CD4-positive, alpha-beta T cell treated with Interleukin-4 for 1 hour (primary cell): Measurements from ENCODE around the gene AKR1C1.
"Not testable (repeated sequence)": the region's sequence is repeated elsewhere in the genome, so short reads cannot be mapped to it uniquely, and the experiment has no call there.

ENCODE experiments used
- DNase-seq, 2 donors: peaks; one replicate each; pipeline ENCODE4 v3.0.0-alpha.2; 2020 to 2022

AKR1C1 gene

DNA sequence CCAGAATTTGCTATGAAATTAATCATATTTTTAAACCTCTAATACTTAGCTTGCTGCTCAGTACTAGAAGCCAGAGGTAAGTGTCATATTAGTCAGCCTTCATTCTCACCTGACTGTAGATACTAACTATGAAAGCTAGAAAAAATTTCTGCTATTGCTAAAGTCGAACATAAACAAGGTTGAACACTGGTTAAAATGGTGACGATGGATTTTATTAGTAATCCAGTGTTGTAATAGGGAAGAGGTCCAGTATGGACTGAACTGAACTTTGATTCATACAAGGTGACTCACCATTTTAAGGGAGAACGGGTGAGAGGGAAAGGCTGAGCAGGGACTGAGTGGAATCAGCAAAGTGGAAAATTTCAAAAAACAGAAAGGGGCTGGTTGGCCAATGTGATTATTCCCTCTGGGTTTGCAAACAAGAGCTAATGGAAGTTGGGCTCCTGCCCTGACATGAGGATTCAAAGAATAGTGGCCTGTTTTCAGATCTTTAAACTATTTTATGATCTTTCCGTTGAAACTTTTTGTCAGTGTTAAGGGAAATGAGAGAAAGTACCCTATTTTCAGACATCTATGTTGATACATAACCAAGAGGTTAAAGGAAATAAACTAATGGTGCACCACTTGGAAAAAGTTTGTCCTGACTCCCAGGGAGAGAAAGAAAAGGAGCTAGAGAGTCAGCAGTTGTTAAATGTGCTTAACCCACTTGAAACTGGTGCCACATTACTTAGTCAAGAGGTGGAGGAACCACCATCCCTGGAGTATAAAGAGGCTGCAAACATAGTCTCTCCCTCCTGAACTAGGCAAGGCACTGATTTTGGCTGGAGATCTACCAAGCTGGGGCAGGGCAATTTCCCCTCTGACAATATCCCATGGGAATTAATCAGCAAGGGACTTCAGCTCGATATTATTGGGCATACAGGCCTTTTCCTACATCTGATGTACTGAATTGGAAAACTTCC, 15.3 kb upstream of the AKR1C1 start:
- DNase-seq, result no peak

DNA sequence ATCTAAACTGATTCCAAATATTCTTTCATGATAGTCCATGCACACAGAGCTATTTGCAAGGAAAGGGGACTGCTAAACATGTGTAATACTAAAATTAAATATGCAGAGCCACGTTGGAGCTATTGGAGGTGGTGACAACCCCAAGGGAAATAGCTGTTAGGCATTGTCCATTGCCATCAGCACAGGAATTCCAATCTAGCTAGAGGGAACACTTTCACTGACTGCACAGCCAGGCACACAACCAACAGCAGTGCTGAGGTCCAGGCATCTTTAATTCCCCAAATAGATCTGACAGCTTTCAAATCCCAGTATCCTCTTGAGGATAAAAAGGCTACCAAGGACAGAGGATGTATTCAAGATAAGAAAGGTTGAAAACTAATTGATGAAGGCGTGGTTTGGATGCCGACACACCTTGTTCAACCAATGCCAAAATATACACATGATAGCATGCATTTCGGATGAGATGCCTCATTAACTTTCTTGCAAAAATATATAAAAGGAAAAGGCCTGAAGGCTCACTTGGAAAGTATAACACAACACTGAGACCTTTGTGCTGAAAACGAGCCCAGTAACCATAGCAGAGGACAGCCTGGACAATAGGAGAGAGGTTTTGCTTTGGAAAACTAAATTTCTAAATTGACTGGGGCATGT, 11.6 kb upstream of the AKR1C1 start:
- DNase-seq, result not testable (repeated sequence)

- DNase-seq, result no peak
Observed at GRCh38 chr10:4953405-4953804, 9.8 kb upstream of the AKR1C1 start.

- not testable (repeated sequence) for DNase-seq
Observed at GRCh38 chr10:4956088-4956487, 7.1 kb upstream of the AKR1C1 start.

DNA sequence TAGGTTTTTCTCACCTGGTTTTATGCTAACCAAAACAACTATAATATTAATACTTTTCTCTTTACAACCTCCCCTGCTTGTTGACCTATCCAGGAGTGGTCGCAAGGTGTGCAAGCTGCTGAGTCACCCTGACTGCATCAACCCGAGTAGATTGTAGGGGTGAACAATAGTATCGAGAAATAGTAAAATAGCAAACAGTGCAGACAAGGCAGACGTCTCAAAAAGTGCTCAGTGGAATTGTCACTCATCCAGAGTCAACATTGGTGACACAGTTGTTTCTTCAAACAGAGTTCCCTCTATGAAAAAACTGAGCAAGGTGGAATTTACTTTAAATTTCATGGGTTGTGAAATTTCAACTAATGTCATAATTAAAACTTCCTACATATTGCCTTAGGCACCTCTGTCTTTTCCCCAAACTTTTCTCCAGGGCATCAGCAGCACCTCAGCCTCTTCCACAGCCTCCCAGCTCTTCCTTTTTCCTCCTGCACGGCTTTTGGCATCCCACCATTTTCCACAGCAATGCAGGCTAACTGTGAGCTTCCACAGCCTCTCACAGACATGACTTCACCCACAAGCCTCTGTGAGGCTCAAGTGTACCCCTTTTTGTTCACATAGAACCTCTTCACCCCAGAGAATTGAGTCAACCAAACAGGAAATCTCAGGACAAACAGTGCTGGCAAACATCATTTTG, 6.1 kb upstream of the AKR1C1 start:
- not testable (repeated sequence) for DNase-seq

GRCh38 chr10:4961558-4961957, 1.7 kb upstream of the AKR1C1 start:
- DNase-seq, result not testable (repeated sequence)

- DNase-seq, result not testable (repeated sequence)
Observed at GRCh38 chr10:4962308-4962707, 907 bp upstream of the AKR1C1 start.

DNA sequence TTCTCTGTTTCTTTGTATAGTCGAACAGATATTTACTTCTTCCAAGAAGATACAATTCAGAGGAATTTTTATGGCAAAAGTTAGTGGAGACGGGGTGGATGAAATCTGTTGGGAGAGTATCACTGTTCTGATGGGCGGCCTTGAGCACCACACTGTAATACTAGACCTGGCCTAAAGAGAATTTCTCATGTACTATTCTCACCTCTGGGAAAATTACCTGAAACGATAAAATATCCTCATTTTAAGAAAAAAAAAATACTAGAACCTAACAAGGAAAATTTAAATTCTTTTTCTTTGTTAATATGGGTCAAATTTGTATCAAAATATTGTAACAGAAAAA, 570 bp downstream of the AKR1C1 start:
- DNase-seq, result not testable (repeated sequence)

DNA sequence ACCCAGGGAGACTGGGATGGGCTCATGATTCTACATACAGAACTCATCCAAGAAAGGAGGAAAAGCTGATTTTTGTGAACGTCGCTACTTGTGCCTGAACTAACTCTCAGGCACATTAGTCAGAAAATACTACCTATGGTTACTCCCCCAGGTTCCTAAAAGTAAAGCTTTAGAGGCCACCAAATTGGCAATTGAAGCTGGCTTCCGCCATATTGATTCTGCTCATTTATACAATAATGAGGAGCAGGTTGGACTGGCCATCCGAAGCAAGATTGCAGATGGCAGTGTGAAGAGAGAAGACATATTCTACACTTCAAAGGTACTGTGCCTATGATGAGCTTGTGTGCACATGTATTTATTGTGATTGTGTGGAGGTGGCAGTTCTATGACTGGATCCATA, 2.5 kb downstream of the AKR1C1 start:
- not testable (repeated sequence) for DNase-seq

GRCh38 chr10:4967189-4967588, 4.0 kb downstream of the AKR1C1 start:
- DNase-seq, result not testable (repeated sequence)

DNA sequence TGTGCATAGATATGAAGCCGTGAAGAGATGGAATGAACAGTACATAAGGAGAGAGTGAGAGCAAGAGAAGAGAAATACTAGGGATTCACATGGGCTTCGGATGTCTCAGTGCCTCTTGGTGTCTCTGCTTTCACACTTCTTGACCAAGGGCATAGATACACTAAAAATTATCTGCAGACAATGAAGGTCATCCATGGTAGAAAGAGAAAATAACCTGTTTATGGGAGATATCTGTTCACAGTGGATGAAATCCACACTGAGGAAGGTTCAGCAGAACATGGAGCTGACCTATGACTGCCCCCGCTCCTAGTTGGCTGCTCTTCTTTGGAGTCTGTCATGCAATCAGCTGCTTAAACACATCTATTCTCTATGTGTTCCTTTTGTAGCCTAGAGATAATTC, 6.1 kb downstream of the AKR1C1 start:
- DNase-seq, result not testable (repeated sequence)

DNA sequence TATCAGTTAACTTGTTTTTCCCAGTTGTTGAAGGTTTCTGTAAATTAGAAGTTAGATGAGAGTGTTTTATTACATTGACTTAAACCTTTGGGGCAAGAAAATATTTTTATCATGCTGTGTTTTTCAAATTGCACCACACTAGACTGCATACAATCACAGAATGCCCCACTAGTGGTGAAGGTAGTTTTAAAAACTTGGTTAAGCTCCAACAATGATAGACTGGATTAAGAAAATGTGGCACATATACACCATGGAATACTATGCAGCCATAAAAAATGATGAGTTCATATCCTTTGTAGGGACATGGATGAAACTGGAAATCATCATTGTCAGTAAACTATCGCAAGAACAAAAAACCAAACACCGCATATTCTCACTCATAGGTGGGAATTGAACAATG, 7.1 kb downstream of the AKR1C1 start:
- not testable (repeated sequence) for DNase-seq

- DNase-seq, result not testable (repeated sequence)
Observed at GRCh38 chr10:4972369-4973142, 9.3 kb downstream of the AKR1C1 start.

DNA sequence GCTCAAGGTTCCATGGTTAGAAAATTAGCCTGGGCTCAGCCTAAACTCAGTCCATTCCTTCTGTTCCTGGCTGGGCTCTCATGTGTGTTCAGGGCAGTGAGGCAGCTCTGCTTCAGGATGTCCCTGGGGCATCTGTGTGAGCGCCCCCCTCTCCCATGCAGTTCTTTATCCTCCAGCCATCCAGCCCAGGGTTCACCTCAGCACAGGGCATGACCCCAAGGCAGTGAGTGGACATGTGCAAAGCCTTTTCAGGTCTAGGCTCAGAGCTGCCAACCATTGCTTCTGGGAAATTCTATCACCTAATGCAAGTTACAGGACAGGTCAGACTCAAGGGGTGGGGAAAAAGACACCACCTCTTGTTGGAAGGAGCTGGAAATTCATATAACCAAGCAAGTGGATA, 10.1 kb downstream of the AKR1C1 start:
- DNase-seq, result not testable (repeated sequence)

GRCh38 chr10:4974400-4974799, 11.2 kb downstream of the AKR1C1 start:
- not testable (repeated sequence) for DNase-seq

GRCh38 chr10:4977025-4977424, 13.8 kb downstream of the AKR1C1 start:
- no peak for DNase-seq

- DNase-seq, result no peak
Observed at GRCh38 chr10:4978870-4979269, 15.7 kb downstream of the AKR1C1 start.

GRCh38 chr10:4980793-4981192, 17.6 kb downstream of the AKR1C1 start:
- DNase-seq, result no peak

GRCh38 chr10:4981722-4982471, 18.7 kb downstream of the AKR1C1 start:
- peak in 1 of 2 donors; percentile 11 for DNase-seq

GRCh38 chr10:4982764-4983226, 19.6 kb downstream of the AKR1C1 start:
- DNase-seq, result no peak

GRCh38 chr10:4983615-4984216, 20.5 kb downstream of the AKR1C1 start:
- DNase-seq, result no peak
